A549 (cell line): ENCODE results near the gene LGALS9C.
"Not testable (repeated sequence)": the region's sequence is repeated elsewhere in the genome, so short reads cannot be mapped to it uniquely, and the experiment has no call there.

Experiments
- TF ChIP-seq, protein P1 (sequence below): fragments of 200-600 bp; sonication (generic); IDR thresholded peaks from 2 replicates; pipeline ENCODE4 v1.6.1; 2016; ENCODE audit warnings: antibody characterized with exemption, mild to moderate bottlenecking, moderate library complexity
- TF ChIP-seq, protein P2 (sequence below): fragments of >200 bp; sonication (Bioruptor Twin); formaldehyde crosslinking; IDR thresholded peaks from 3 replicates; pipeline ENCODE4 v1.5.1; 2016

DNA sequence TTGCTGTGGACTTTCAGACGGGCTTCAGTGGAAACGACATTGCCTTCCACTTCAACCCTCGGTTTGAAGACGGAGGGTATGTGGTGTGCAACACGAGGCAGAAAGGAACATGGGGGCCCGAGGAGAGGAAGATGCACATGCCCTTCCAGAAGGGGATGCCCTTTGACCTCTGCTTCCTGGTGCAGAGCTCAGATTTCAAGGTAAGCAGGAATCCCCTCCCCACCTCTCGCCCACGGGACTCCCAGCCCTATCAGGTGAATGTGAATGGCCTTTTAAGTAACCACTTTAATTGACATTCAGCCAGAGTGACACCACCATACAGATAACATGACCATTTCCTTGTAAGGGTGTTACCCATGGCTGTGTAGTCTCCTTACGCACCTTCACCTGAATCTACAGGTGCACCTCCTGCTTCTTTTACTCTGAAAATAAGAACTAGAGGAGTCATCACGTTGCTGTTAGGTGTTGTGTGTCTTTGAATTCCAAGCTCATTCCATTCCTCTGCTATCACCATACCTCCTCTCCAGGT lies 9.4 kb downstream of the LGALS9C start:
- TF ChIP-seq, protein P1, sequence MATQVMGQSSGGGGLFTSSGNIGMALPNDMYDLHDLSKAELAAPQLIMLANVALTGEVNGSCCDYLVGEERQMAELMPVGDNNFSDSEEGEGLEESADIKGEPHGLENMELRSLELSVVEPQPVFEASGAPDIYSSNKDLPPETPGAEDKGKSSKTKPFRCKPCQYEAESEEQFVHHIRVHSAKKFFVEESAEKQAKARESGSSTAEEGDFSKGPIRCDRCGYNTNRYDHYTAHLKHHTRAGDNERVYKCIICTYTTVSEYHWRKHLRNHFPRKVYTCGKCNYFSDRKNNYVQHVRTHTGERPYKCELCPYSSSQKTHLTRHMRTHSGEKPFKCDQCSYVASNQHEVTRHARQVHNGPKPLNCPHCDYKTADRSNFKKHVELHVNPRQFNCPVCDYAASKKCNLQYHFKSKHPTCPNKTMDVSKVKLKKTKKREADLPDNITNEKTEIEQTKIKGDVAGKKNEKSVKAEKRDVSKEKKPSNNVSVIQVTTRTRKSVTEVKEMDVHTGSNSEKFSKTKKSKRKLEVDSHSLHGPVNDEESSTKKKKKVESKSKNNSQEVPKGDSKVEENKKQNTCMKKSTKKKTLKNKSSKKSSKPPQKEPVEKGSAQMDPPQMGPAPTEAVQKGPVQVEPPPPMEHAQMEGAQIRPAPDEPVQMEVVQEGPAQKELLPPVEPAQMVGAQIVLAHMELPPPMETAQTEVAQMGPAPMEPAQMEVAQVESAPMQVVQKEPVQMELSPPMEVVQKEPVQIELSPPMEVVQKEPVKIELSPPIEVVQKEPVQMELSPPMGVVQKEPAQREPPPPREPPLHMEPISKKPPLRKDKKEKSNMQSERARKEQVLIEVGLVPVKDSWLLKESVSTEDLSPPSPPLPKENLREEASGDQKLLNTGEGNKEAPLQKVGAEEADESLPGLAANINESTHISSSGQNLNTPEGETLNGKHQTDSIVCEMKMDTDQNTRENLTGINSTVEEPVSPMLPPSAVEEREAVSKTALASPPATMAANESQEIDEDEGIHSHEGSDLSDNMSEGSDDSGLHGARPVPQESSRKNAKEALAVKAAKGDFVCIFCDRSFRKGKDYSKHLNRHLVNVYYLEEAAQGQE: not testable (repeated sequence)
- TF ChIP-seq, protein P2, sequence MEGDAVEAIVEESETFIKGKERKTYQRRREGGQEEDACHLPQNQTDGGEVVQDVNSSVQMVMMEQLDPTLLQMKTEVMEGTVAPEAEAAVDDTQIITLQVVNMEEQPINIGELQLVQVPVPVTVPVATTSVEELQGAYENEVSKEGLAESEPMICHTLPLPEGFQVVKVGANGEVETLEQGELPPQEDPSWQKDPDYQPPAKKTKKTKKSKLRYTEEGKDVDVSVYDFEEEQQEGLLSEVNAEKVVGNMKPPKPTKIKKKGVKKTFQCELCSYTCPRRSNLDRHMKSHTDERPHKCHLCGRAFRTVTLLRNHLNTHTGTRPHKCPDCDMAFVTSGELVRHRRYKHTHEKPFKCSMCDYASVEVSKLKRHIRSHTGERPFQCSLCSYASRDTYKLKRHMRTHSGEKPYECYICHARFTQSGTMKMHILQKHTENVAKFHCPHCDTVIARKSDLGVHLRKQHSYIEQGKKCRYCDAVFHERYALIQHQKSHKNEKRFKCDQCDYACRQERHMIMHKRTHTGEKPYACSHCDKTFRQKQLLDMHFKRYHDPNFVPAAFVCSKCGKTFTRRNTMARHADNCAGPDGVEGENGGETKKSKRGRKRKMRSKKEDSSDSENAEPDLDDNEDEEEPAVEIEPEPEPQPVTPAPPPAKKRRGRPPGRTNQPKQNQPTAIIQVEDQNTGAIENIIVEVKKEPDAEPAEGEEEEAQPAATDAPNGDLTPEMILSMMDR: not testable (repeated sequence)
